Kidney (tissue), 14 donors: ENCODE measurements around the gene ASCC3. TPM values are rescaled to one million over a fixed set of nuclear protein-coding genes. Genes with fewer than 3 reads are reported as not detected.

Experiments used
- DNase-seq, 5 donors: peaks; one replicate each; pipeline ENCODE4 v3.0.0-alpha.2; 2013 to 2020
- FAIRE-seq: peaks from 2 replicates; lab custom pipeline; 2012; peaks lifted over from hg19 to GRCh38; lab: Jason Lieb, UNC
- H3K27ac ChIP-seq, 2 donors: one replicate each; pipeline ENCODE4 v1.7.0; 2013; ENCODE audit warnings: low read depth in 2 of 2, low read length in 2 of 2, inconsistent platforms in 1 of 2
- H3K27me3 ChIP-seq: one replicate; pipeline ENCODE4 v1.7.1; 2013; ENCODE audit warnings: low read length, inconsistent platforms; ENCODE audit not compliant: control insufficient read depth, insufficient read depth
- H3K36me3 ChIP-seq, 3 donors: one replicate each; pipeline versions ENCODE4 v1.7.0 to v1.7.1; 2013; ENCODE audit warnings: low read length in 3 of 3, control low read depth in 1 of 3, inconsistent platforms in 1 of 3; ENCODE audit not compliant: insufficient read depth in 3 of 3, control insufficient read depth in 2 of 3
- H3K4me1 ChIP-seq, 3 donors: one replicate each; pipeline versions ENCODE4 v1.7.0 to v1.7.1; 2013; ENCODE audit warnings: low read length in 3 of 3, inconsistent platforms in 1 of 3, low read depth in 1 of 3; ENCODE audit not compliant: control insufficient read depth in 2 of 3, insufficient read depth in 2 of 3
- H3K4me3 ChIP-seq, 3 donors: one replicate each; pipeline versions ENCODE4 v1.7.0 to v1.8.1; 2013; ENCODE audit warnings: low read length in 3 of 3, control low read depth in 1 of 3, inconsistent platforms in 1 of 3
- H3K9ac ChIP-seq, 3 donors: one replicate each; pipeline versions ENCODE4 v1.7.0 to v1.7.1; 2013; ENCODE audit warnings: low read length in 3 of 3, control low read depth in 1 of 3, inconsistent platforms in 1 of 3
- H3K9me3 ChIP-seq, 3 donors: one replicate each; pipeline versions ENCODE4 v1.7.0 to v1.7.1; 2013; ENCODE audit warnings: low read length in 3 of 3, control low read depth in 1 of 3, inconsistent platforms in 1 of 3; ENCODE audit not compliant: control insufficient read depth in 2 of 3, insufficient read depth in 1 of 3
- CTCF ChIP-seq: IDR thresholded peaks from 3 replicates; pipeline ENCODE4 v1.5.1; 2012; ENCODE audit warnings: mild to moderate bottlenecking, moderate library complexity, borderline replicate concordance; ENCODE audit not compliant: insufficient read depth; ENCODE audit errors: extremely low read depth
- intact Hi-C: fragments of 100-400 bp; cut with DNase I; formaldehyde crosslinking; loops from one replicate; pipeline ENCODE4 v1.11.1; 2022
- polyA plus RNA-seq: library from polyadenylated mRNA; stranded (reverse); fragments of 350-450 nt; fragmentation: Illumina TruSeq; extraction: RNeasy Lipid Tissue Mini Kit (QIAGEN cat#74804); gene quantifications from one replicate; pipeline ENCODE4 v1.2.3, GENCODE V29; 2014; ENCODE audit warnings: low read depth, low replicate concordance; ENCODE audit not compliant: insufficient read depth
- total RNA-seq: library from RNA; stranded (reverse); fragmentation: NEBNext Ultra II Directional; extraction: Animal tissue kit (Norgen Biotek cat#: 25700); gene quantifications from one replicate; pipeline ENCODE4 v1.2.1, GENCODE V29; 2021
- donor health status: control.
- donor health status: control.
- donor health status: control.
- donor health status: control.
- donor health status: control.
- donor health status: DM: yes; HTN: yes; CAD: no.
- donor health status: Normal renal cell carcinoma (clear cell type).

The ASCC3 gene
- total and polyA plus RNA-seq, 2 donors from 2014 or later = 7.7 to 31.7 TPM

GRCh38 chr6:100810015-100810414 lies 71.1 kb downstream of the ASCC3 start:
- Histone ChIP-seq H3K4me3 (no peak overlapping the region), H3K27me3 (no peaks in the 10 kb centered on the region), H3K27ac (no peak overlapping the region), H3K9me3 (no peaks in the 10 kb centered on the region), H3K4me1 (no peaks in the 10 kb centered on the region), H3K9ac (no peak overlapping the region), H3K36me3 (peaks cover 0 to 2% (median 0%) of the 10 kb centered on the region in 3 donors)
- TF ChIP-seq CTCF = no peak
- intact Hi-C loops = no loop called here
- DNase-seq (no peak), FAIRE-seq (no peak)

GRCh38 chr6:100809346-100809745 lies 71.8 kb downstream of the ASCC3 start:
- Histone ChIP-seq H3K4me3 (no peak overlapping the region), H3K4me1 (no peaks in the 10 kb centered on the region), H3K9me3 (no peaks in the 10 kb centered on the region), H3K27me3 (no peaks in the 10 kb centered on the region), H3K27ac (no peak overlapping the region), H3K36me3 (peaks cover 0 to 2% (median 0%) of the 10 kb centered on the region in 3 donors), H3K9ac (no peak overlapping the region)
- no peak for DNase-seq
- intact Hi-C loops = no loop called here
- no peak for TF ChIP-seq CTCF
- FAIRE-seq = no peak

- intact Hi-C loops = no loop called here
- DNase-seq (no peak), FAIRE-seq (no peak)
- no peak for TF ChIP-seq CTCF
- no peaks in the 10 kb centered on the region for H3K27me3 ChIP-seq
- H3K9me3 ChIP-seq = no peaks in the 10 kb centered on the region
- H3K27ac ChIP-seq = no peak overlapping the region
- H3K4me1 ChIP-seq = no peaks in the 10 kb centered on the region
- H3K36me3 ChIP-seq = peaks cover 0 to 2% (median 0%) of the 10 kb centered on the region in 3 donors
- H3K4me3 ChIP-seq = no peak overlapping the region
- H3K9ac ChIP-seq = no peak overlapping the region
Measured at GRCh38 chr6:100808638-100809275, 72.4 kb downstream of the ASCC3 start.
